H1 (cell line): ENCODE data around the gene MRPS31. TPM values are rescaled to one million over a fixed set of nuclear protein-coding genes. Genes with fewer than 3 reads are reported as not detected.

Experiments
- CBX5 ChIP-seq: fragments of 300-800, 300-1000 bp; sonication (generic); IDR thresholded peaks from 2 replicates; pipeline ENCODE4 v1.7.1; 2016; ENCODE audit warnings: antibody characterized with exemption, low read length, low read depth
- GABPA ChIP-seq: IDR thresholded peaks from 2 replicates; pipeline ENCODE4 v1.6.1; 2011; ENCODE audit warnings: mild to moderate bottlenecking, low read length, moderate library complexity, borderline replicate concordance; ENCODE audit not compliant: insufficient read depth
- HDAC2 ChIP-seq, 2 experiments: fragments of 300-600 bp in 1 of 2; sonication (generic) in 1 of 2; IDR thresholded peaks; 2 replicates each; pipeline ENCODE4 v1.6.1; 2011 to 2012; ENCODE audit warnings: low read depth in 2 of 2, low read length in 2 of 2, mild to moderate bottlenecking in 2 of 2, moderate library complexity in 2 of 2, borderline replicate concordance in 1 of 2, inconsistent platforms in 1 of 2
- PHF8 ChIP-seq: fragments of 200-600 bp; sonication (generic); conservative IDR thresholded peaks from 2 replicates; pipeline ENCODE4 v1.7.1; 2012; ENCODE audit warnings: low read depth, mild to moderate bottlenecking, inconsistent platforms, low read length, moderate library complexity
- SAP30 ChIP-seq: fragments of 300-600 bp; sonication (generic); IDR thresholded peaks from 2 replicates; pipeline ENCODE4 v1.7.1; 2012; ENCODE audit warnings: low read length, moderate library complexity, mild to moderate bottlenecking, inconsistent platforms; ENCODE audit not compliant: insufficient read depth, insufficient replicate concordance
- polyA plus RNA-seq, 7 experiments: library from polyadenylated mRNA; depleted of rRNA in 3 of 7; stranded (reverse) in 5 of 7; unstranded in 2 of 7; fragments of >200 nt in 5 of 7; fragments of 200-250 nt in 2 of 7; gene quantifications; 1 replicate in 5 of 7; 2 replicates in 1 of 7; 4 replicates in 1 of 7; pipeline versions ENCODE4 v1.2.1 to v1.2.3, GENCODE V29; 2011 to 2013; ENCODE audit warnings: missing spikeins in 2 of 7, mixed read lengths in 2 of 7
- total RNA-seq: library from RNA; stranded (reverse); fragmentation: NEBNext Ultra II Directional; extraction: Animal tissue kit (Norgen Biotek cat#: 25700); gene quantifications from 2 replicates; pipeline ENCODE4 v1.2.1, GENCODE V29; 2021

MRPS31 gene
- total and polyA plus RNA-seq, 2 of the 8 experiments (the other 6 are each of a cell fraction or from before 2014, with no cell fraction given): 13.6 to 33.3 TPM

DNA sequence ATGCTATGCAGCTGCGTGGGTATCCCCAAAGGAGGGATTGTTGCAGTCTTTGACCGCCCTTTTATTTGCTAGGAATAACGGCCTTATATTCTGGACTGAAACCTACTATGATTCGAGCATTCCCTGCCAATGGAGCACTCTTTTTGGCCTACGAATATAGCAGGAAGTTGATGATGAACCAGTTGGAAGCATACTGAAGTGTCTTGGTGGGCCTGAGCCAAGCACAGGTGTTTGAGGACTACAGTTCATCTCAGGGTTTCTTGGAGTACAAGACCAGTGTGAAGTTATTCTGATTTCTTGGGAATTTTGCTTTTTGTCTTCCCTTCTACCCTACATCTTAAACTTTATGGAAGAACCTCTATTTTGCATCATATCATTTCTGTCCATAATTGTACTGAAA, 38.5 kb upstream of the MRPS31 start (continued):
- no peak for TF ChIP-seq CBX5
- TF ChIP-seq SAP30: no peak
- no peak for TF ChIP-seq GABPA
- no peak for TF ChIP-seq PHF8
- TF ChIP-seq HDAC2 (IDR thresholded peaks at IDR 0.05; ENCODE audit: borderline replicate concordance in 1 of 2, low read depth in 2 of 2, low read length in 2 of 2): no peak
- TF ChIP-seq, all 59 proteins: peak for 0
